Stimulated activated CD4-positive, alpha-beta T cell treated with anti-CD3 and anti-CD28 coated beads, TNF-alpha, amount 100 ng/mL, for 48 hours (primary cell): ENCODE results near the gene SPRED3.
"Not testable (repeated sequence)": the region's sequence is repeated elsewhere in the genome, so short reads cannot be mapped to it uniquely, and the experiment has no call there.

Source experiments
- DNase-seq, 3 donors: peaks; one replicate each; pipeline ENCODE4 v3.0.0-alpha.2; 2020; ENCODE audit warnings: low read depth in 3 of 3

Gene SPRED3, protein sequence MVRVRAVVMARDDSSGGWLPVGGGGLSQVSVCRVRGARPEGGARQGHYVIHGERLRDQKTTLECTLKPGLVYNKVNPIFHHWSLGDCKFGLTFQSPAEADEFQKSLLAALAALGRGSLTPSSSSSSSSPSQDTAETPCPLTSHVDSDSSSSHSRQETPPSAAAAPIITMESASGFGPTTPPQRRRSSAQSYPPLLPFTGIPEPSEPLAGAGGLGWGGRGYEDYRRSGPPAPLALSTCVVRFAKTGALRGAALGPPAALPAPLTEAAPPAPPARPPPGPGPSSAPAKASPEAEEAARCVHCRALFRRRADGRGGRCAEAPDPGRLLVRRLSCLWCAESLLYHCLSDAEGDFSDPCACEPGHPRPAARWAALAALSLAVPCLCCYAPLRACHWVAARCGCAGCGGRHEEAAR

DNA sequence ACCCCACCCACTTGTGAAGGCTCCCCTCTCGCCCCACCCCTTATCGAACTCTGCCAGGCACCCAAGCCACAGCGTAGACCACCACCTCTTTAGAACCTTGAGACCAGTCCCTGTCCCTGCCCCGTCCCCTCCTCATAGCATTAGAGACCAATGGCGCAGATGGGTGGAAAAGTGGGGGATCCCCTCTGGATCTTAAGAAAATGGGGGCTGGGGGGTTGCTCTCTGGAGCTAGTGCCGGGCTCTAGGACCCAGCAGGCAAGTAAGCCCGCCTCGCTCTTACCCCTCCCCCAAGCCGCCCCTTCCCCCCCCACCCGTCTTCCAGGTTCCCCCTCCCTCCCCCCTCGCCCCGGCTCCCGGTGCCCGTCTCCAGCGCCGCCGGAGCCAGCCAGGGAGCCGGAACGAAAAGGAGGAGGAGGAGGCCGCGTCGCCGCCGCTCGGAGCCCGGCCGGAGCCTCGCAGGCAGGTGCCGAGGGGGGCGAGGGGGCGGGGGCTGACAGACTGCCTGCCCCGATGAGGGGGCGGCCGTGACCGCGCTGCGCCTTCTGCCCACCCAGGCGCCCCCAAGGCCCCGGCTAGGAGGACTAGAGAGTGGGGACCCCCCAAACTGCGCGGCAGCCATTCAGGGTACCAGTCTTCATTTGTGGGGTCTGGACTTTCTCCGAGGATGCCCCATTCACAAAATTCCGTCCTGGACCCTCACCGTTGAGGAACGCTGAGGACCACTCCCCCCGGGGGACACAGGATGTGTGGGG is at the start of gene SPRED3:
Gene SPRED3, plus strand, starts transcription at position 349 of the 752 bp plus-strand sequence. CDS start 1,606 bp downstream, outside the sequence.
- no peak for DNase-seq

DNA sequence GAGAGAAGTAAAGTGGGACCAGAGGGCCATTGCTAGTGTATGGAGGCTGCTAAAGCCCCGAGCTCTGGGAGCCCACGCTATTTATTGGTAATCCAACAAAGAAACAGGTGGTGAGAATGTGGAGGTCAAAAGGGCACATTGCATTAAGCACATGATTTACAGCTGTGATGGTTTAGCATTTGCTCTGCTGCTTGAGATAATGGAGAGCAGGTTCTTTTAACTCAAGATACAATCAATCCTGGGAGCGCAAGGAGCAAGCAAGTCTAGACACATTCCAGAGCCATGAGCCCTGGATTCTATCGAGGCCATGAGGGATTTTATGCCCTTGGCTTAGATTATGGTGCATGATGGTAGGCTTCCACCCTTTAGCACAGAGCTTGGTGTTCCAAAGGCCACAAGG is 49.5 kb upstream of the SPRED3 start:
- DNase-seq = not testable (repeated sequence)

DNA sequence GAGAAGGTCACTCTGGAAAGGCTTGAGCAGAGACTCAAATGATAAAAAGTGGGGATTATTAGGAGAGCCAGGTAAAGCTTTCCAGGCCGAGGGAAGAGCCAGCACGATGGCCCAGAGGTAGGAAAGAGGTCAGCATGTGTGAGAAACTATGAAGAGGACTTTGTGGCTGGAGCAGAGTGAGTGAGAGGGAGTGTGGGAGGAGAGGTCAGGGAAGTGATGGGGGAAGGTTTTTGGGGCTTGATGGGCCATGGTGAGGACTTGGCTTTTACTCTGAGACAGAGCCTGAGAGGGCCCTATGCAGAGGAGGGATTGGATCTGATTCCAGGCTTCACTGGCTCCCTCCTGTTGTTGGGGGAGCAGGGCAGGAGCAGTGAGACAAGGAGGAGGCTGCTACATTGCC is 47.6 kb upstream of the SPRED3 start:
- DNase-seq = no peak

DNA sequence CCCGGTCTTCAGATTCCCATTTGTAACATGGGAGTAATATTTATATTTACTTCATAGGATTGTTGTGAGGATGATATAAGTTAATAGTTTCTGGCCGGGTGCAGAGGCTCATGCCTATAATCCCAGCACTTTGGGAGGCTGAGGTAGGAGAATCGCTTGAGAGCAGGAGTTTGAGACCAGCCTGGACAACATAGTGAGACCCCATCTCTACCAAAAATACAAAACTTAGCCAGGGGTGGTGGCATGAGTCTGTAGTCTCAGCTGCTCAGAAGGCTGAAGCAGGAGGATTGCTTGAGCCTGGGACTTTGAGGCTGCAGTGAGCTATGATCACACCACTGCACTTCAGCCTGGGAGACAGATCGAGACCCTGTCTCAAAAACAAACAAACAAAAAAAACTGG is 41.7 kb upstream of the SPRED3 start:
- no peak for DNase-seq

DNA sequence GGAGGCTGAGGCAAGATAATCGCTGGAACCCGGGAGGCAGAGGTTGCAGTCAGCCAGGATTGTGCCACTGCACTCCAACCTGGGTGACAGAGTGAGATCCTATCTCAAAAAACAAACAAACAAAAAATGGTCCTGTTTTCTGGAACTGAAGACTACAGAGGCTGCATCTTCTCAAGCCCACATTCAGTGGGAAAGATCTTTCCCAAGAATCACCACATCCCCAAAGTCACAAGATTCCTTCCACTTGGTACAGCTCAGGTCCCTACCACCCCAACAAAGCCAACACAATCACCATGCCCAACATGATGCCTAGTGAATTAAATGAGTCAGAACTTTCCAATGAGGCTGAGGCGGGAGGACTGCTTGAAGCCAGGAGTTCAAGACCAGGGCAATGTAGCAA is 37.6 kb upstream of the SPRED3 start:
- DNase-seq = no peak

DNA sequence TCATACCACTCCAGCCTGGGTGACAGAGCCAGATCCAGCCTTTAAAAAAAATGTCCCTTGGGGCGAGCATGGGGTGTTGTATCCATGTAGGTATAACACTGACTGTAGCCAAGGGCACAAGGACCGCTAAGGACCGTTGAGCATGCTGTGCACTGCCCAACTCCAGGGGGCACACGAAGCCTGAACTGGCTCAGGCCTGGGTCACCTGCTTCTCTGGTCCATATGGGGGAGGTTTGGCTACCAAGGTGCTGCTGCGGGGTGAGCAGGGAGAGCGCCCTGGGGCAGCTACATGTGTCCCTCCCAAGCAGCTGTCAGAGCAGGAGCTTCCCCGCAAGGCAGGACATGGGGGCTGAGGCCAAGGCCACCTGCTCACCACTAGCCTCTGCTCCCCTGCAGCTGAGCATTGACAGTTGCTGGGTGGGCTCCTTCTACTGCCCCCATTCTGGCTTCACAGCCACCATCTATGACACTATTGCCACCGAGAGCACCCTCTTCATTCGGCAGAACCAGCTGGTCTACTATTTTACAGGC is 36.6 kb upstream of the SPRED3 start:
- DNase-seq = no peak

DNA sequence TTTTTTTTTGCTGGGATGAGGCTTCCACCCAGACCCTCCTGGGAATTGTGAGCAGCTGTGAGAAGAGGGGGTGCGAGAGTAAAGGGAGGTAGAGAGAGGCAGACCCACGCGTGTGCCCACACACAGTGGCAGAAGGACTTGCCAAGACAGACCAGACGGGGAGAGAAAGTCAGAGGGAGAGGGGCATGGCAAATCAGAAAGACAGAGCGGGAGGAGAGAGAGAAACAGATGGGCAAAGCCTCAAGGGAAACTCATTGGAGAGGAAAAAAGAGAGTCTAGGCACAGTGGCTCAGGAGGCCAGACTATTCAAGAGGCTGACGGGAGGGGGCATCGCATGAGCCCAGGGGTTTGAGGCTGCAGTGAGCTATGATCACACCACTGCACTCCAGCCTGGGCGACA is 35.9 kb upstream of the SPRED3 start:
- DNase-seq = no peak

DNA sequence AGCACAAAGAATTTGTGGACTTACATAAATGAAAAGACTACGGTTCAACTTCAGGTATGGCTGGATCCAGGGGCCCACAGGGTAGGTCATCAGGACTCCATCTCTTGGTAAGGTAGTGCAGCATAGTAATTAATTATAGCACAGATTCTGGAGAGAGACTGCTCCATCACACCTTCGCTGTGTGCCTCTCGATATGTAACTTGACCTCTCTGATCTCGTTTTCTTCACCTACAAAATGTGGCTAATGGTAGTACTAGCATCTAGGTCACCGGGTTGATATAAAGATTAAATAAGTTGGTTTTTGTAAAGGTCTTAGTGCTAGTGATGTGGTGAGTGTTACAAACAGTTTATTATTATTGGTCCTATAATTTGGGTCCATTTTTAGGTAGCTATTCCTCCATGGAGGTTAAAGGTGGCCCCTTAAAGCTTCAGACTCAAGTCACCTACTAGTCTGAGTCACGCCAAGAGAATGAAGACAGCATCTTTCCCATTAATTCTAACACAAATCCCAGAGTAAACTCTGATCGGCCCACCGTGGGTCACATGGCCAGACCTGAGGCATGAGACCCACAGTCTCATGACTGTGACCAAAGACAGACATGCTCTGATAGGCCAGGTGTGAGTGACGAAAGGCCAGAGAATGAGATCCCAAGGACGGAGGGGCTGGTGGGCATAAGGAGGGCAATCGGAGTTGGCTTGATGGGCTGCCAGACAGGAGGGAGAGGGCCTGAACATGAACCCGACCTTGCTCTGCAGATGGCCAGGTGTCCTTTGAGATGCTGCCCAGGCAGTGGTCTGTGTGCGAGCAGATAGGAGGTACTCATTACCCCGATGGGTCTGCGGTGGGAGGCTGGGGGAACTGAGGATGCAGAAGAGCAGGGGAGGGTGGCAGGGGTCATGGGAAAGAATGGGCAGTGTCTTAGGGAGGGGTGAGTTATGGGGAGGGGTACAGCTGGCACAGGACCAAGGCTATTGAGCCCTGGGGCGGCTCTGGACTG is 32.5 kb upstream of the SPRED3 start:
- DNase-seq = no peak

DNA sequence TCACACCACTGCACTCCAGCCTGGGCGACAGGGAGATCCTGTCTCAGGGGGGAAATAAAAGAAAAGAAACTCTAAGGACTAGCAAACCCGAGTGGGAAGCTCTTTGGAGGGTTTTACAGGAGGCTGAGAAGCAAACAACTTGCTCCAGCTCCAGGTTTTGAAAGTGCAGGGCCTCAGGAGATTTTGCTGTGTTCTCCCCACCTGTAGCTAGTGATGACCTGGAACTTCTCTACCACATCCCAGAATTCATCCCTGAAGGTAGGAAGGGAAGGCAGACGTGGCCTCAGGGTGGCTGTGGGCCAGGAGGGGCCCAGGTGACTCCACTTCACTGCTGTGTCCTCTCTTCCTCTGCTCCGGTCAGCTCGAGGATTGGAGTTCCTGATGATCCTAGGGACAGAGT is 30.4 kb upstream of the SPRED3 start:
- no peak for DNase-seq

DNA sequence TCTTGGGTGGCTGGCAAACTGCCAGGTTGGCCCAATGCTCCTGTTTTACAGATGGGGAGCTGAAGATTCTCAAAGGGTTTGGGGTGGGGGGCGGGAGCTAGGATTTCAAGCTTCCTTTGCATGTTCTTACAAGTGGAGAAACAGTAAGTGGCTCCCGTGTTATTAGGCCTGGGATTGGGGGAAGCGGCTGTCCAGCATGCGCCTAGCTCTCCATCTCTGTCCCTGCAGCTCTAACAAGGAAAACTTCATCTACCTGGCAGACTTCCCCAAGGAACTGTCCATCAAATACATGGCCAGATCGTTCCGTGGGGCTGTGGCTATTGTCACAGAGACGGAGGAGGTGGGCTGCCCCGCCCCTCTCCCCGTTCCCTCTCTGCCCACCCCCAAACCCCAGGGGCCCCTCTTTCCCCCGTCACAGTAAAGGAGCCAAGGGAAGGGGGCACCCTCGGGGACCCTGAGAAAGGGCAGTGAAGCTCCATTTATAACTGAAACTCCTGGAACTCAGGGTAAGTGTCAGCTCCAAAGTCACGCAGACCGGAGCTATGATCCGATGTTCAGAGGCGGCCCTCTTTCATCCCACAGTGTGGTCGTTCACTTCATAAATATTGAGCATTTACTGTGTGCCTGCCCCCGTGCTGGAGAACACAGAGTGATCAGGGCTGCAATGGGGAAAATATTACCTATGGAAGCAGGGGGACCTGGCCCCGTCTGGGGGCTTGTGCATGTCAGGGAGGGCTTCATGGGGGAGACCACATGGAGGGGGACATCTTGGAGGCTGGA is 29.1 kb upstream of the SPRED3 start:
- no peak for DNase-seq

DNA sequence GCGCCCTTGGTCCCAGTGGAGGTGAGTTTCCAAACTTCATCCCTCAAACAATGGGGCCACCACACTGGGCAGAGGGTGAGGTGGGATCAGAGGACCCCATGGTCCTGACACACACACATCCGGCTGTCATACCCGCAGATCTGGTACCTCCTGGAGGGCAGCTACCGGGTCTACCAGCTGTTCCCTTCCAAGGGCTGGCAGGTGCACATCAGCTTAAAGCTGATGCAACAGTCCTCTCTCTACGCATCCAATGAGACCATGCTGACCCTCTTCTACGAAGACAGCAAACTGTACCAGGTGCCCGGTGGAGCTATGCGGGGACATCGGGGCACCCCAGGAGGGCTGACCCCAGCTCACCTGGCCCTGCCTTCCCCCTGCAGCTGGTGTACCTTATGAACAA is 28.1 kb upstream of the SPRED3 start:
- no peak for DNase-seq

DNA sequence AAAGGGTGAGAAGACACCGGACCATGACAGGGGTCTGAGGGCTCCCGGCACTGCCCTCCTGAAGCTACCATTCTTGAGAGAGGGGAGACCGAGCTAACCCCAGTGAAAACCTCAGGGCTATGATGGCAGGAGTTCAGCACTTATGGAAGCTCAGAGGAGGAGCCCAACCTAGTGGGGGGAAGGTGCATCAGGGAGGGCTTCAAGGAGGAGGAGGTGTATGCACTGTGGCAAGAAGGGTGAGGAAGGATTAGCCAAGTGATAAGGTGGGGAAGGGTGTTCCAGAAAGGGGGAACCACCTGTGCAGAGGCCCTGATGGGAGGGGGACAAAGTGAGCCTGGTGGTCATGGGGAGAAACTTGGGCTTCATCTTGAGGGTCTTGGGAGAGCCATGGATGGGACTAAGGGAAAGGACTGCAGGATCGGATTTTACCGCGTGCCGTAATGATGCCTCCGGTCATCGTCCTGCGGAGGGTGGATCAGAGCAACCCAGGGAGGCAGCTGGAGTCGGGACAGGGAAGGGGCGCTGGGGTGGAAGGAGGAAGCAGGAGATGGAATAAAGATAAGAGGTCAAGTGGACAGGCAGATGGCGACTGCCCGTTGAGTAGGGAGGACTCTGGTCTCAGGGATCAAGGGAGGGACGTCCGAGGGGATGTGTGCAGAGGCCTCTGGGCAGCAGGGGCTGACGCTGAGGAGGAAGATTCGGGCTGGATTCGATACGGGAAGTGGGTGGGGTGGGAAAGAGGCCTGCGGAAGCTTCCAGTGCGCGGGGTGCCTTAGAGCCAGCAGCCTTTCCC is 27.5 kb upstream of the SPRED3 start:
- DNase-seq = no peak

DNA sequence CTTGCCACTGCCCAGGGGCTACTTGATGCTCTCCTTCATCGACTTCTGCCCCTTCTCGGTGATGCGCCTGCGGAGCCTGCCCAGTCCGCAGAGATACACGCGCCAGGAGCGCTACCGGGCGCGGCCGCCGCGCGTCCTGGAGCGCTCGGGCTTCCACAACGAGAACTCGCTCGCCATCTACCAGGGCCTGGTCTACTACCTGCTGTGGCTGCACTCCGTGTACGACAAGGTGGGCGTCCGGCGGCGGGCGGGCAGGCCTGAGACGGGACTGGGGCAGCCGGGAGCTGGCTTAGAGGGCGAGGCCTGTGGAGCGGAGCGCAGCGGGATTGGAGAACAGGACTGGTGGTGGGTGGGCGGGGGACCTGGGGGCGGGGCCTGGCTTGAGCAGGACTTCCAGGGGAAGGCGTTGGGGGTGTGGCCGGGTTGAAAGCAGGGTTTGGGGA is 26.8 kb upstream of the SPRED3 start:
- peak; percentile 51 to 79 (median 57) for DNase-seq

DNA sequence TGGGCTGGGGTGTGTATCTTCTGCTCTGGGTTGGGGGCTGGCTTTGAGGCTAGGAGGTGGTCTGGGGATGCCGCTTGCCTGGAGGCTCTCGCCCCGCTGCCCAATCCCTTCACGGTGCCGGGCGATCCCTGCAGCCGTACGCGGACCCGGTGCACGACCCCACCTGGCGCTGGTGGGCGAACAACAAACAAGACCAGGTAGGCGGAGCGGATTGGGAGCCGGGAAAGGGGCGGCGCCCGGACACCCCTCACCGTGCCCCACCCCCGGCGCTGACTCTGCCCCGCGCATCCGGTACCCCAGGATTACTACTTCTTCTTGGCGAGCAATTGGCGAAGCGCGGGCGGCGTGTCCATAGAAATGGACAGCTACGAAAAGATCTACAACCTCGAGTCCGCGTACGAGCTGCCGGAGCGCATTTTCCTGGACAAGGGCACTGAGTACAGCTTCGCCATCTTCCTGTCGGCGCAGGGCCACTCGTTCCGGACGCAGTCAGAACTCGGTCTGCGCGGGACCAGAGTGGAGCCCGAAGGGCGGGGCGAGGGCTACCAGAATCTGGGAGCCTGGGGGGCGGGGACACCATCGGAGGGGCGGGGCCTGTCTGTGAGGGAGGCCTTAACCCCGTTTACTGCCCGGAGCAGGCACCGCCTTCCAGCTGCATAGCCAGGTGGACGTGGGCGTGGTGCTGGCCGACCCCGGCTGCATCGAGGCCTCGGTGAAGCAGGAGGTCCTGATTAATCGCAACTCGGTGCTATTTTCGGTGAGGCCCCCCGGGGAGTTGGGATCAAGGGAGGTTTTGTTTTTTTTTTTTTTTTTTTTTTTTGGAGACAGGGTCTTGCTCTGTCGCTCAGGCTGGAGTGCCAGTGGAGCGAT is 26.2 kb upstream of the SPRED3 start:
- peak; percentile 75 to 94 (median 80) for DNase-seq

DNA sequence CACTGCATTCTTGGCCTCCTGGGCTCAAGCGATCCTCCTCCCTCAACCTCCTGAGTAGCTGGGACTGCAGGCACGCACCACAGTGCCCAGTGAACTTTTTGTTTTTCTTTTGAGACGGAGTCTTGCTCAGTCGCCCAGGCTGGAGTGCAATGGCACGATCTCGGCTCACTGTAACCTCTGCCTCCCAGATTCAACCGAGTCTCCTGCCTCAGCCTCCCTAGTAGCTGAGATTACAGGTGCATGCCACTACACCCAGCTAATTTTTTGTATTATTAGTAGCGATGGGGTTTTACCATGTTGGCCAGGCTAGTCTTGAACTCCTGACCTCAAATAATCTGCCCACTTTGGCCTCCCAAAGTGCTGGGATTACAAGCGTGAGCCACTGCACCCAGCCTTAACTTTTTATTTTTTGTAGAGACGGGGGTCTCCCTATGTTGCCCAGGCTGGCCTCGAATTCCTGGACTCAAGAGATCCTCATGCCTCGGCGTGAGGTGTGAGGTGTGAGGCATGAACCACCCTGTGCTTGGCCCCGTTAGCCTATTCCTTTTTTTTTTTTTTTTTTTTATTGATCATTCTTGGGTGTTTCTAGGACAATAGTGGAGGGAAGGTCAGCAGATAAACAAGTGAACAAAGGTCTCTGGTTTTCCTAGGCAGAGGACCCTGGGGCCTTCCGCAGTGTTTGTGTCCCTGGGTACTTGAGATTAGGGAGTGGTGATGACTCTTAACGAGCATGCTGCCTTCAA is 25.4 kb upstream of the SPRED3 start:
- DNase-seq = not testable (repeated sequence)

DNA sequence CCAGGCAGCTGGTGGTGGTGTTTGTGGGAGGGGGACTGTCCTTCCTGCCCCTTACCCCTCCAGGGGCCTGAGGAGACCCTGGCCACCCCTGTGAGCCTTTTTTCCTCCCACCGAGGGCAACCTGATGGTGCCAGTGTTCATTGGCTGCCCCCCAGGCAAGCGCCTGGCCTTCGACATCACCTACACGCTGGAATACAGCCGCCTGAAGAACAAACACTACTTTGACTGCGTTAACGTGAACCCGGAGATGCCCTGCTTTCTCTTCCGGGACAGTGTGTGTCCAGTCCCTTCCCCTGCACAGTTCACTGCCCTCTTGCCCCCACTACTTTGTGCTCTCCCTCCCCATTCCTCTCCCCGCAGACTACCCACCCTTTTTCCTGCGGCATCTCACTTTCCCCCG is 21.5 kb upstream of the SPRED3 start:
- DNase-seq = no peak

DNA sequence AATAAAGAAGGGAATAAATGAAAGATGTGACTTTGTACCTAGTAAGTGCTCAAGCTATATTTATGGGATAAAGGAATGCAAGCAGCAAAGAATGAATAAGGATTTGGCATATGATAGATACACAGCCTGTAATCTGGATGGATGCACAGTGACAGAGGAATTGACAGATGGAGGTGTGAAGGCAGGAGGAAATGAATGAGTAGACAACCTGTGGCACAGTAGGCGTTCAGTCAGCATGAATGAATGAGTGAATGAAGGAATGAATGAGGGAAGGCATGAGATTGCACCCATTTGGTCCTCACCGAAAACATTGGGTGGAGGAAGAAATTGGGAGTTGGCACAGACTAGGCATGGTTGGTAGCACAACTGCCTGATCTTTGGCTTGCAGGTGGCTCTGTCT is 18.9 kb upstream of the SPRED3 start:
- no peak for DNase-seq

DNA sequence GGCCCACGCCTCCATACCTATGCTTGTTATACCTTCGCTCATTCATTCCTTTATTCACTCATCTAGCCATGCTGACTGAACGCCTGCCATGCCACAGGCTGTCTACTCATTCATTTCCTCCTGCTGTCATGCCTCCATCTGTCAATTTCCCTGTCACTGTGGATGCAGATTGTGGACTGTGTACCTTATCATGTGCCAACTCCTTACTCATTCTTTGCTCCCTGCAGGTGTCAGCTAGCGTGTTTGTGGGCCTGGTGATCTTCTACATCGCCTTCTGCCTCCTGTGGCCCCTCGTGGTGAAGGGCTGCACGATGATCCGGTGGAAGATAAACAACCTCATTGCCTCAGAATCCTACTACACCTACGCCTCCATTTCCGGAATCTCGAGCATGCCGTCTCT is 18.2 kb upstream of the SPRED3 start:
- DNase-seq = no peak
